ENCODE measurements around the gene STAG2.
"Not testable (repeated sequence)": the region's sequence is repeated elsewhere in the genome, so short reads cannot be mapped to it uniquely, and the experiment has no call there.

The STAG2 gene

GRCh38 chrX:124030520-124030919 lies 69.0 kb downstream of the STAG2 start:
- Histone ChIP-seq H3K4me3 (ENCODE audit: low read depth, low read length) (no peak overlapping the region), H3K27me3 (ENCODE audit: control insufficient read depth, insufficient read depth, low read length) (no peaks in the 10 kb centered on the region), H3K9ac (ENCODE audit: low read depth, low read length) (no peak overlapping the region), H3K4me1 (ENCODE audit: control insufficient read depth, insufficient read depth, low read length) (no peaks in the 10 kb centered on the region), H3K27ac (ENCODE audit: low read depth, low read length) (no peak overlapping the region), H3K36me3 (ENCODE audit: control insufficient read depth, insufficient read depth, low read length) (peaks cover 76% of the 10 kb centered on the region), H3K9me3 (ENCODE audit: control insufficient read depth, insufficient read depth, low read length) (no peaks in the 10 kb centered on the region)

DNA sequence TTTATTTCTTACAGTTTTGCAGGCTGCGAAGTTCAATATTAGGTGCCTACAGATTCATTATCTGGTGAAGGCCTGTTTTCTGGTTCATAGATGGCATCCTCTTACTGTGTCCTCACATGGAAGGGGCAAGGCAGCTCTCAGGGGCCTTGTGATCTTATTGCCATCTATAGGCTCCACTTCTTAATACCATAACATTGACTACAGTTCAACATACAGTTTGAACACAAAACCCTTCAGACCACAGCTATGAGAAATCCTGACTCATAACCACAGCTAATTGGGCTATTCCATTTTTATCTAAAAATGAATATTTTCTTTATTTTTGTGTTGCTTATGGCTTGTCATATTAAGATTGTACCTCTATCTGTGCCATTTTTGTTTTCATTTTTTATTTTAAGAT lies 72.3 kb downstream of the STAG2 start:
- H3K36me3 ChIP-seq (ENCODE audit: control insufficient read depth, insufficient read depth, low read length) = peaks cover 66% of the 10 kb centered on the region
- no peaks in the 10 kb centered on the region for H3K4me1 ChIP-seq (ENCODE audit: control insufficient read depth, insufficient read depth, low read length)
- H3K27ac ChIP-seq (ENCODE audit: low read depth, low read length) = no peak overlapping the region
- H3K4me3 ChIP-seq (ENCODE audit: low read depth, low read length) = no peak overlapping the region
- H3K27me3 ChIP-seq (ENCODE audit: control insufficient read depth, insufficient read depth, low read length) = no peaks in the 10 kb centered on the region
- no peak overlapping the region for H3K9ac ChIP-seq (ENCODE audit: low read depth, low read length)
- no peaks in the 10 kb centered on the region for H3K9me3 ChIP-seq (ENCODE audit: control insufficient read depth, insufficient read depth, low read length)

- H3K36me3 ChIP-seq (ENCODE audit: control insufficient read depth, insufficient read depth, low read length) = peaks cover 66% of the 10 kb centered on the region
- no peaks in the 10 kb centered on the region for H3K27me3 ChIP-seq (ENCODE audit: control insufficient read depth, insufficient read depth, low read length)
- no peak overlapping the region for H3K9ac ChIP-seq (ENCODE audit: low read depth, low read length)
- H3K4me1 ChIP-seq (ENCODE audit: control insufficient read depth, insufficient read depth, low read length) = no peaks in the 10 kb centered on the region
- H3K4me3 ChIP-seq (ENCODE audit: low read depth, low read length) = no peak overlapping the region
- no peak overlapping the region for H3K27ac ChIP-seq (ENCODE audit: low read depth, low read length)
- no peaks in the 10 kb centered on the region for H3K9me3 ChIP-seq (ENCODE audit: control insufficient read depth, insufficient read depth, low read length)
Measured at GRCh38 chrX:124035657-124036056, 74.2 kb downstream of the STAG2 start.

GRCh38 chrX:124042042-124042441 lies 80.5 kb downstream of the STAG2 start:
- no peak overlapping the region for H3K9ac ChIP-seq (ENCODE audit: low read depth, low read length)
- no peaks in the 10 kb centered on the region for H3K4me1 ChIP-seq (ENCODE audit: control insufficient read depth, insufficient read depth, low read length)
- peaks cover 80% of the 10 kb centered on the region for H3K36me3 ChIP-seq (ENCODE audit: control insufficient read depth, insufficient read depth, low read length)
- H3K9me3 ChIP-seq (ENCODE audit: control insufficient read depth, insufficient read depth, low read length) = no peaks in the 10 kb centered on the region
- no peak overlapping the region for H3K4me3 ChIP-seq (ENCODE audit: low read depth, low read length)
- no peaks in the 10 kb centered on the region for H3K27me3 ChIP-seq (ENCODE audit: control insufficient read depth, insufficient read depth, low read length)
- H3K27ac ChIP-seq (ENCODE audit: low read depth, low read length) = no peak overlapping the region

- no peaks in the 10 kb centered on the region for H3K9me3 ChIP-seq (ENCODE audit: control insufficient read depth, insufficient read depth, low read length)
- no peaks in the 10 kb centered on the region for H3K27me3 ChIP-seq (ENCODE audit: control insufficient read depth, insufficient read depth, low read length)
Measured at GRCh38 chrX:124045109-124045508, 83.6 kb downstream of the STAG2 start.

GRCh38 chrX:124084417-124084816 lies 122.9 kb downstream of the STAG2 start:
- H3K4me1 ChIP-seq (ENCODE audit: control insufficient read depth, insufficient read depth, low read length); H3K4me3 ChIP-seq (ENCODE audit: low read depth, low read length); H3K9me3 ChIP-seq (ENCODE audit: control insufficient read depth, insufficient read depth, low read length); H3K27ac ChIP-seq (ENCODE audit: low read depth, low read length); H3K9ac ChIP-seq (ENCODE audit: low read depth, low read length); H3K27me3 ChIP-seq (ENCODE audit: control insufficient read depth, insufficient read depth, low read length): not testable (repeated sequence)
- H3K36me3 ChIP-seq (ENCODE audit: control insufficient read depth, insufficient read depth, low read length) = peaks cover 95% of the 10 kb centered on the region

More at GRCh38 chrX:124045109-124045508, 83.6 kb downstream of the STAG2 start:
- Histone ChIP-seq H3K4me3 (ENCODE audit: low read depth, low read length) (no peak overlapping the region), H3K27ac (ENCODE audit: low read depth, low read length) (no peak overlapping the region), H3K36me3 (ENCODE audit: control insufficient read depth, insufficient read depth, low read length) (peaks cover 85% of the 10 kb centered on the region), H3K4me1 (ENCODE audit: control insufficient read depth, insufficient read depth, low read length) (no peaks in the 10 kb centered on the region), H3K9ac (ENCODE audit: low read depth, low read length) (no peak overlapping the region)

DNA sequence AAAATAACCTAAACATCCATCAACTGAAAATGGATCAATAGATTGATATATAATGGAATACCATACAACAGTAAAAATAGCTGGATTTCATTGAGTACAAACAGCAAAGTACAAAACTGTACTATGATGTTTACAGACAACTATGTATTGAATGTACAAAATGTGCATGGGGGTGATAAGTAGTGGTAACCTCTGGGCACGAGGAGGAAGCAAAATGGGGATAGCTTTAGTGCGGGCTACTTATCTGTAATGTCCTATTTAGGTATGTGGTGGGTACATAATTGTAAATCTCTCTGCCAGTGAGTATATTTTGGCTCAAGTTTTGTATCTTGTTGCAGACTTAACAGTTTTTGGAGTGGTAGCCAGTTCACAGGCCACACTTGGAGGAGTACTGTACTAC lies 123.6 kb downstream of the STAG2 start:
- H3K27me3 ChIP-seq (ENCODE audit: control insufficient read depth, insufficient read depth, low read length) = no peaks in the 10 kb centered on the region
- no peak overlapping the region for H3K27ac ChIP-seq (ENCODE audit: low read depth, low read length)
- H3K9ac ChIP-seq (ENCODE audit: low read depth, low read length) = no peak overlapping the region
- peaks cover 95% of the 10 kb centered on the region for H3K36me3 ChIP-seq (ENCODE audit: control insufficient read depth, insufficient read depth, low read length)
- H3K9me3 ChIP-seq (ENCODE audit: control insufficient read depth, insufficient read depth, low read length) = no peaks in the 10 kb centered on the region
- no peak overlapping the region for H3K4me3 ChIP-seq (ENCODE audit: low read depth, low read length)
- H3K4me1 ChIP-seq (ENCODE audit: control insufficient read depth, insufficient read depth, low read length) = no peaks in the 10 kb centered on the region

DNA sequence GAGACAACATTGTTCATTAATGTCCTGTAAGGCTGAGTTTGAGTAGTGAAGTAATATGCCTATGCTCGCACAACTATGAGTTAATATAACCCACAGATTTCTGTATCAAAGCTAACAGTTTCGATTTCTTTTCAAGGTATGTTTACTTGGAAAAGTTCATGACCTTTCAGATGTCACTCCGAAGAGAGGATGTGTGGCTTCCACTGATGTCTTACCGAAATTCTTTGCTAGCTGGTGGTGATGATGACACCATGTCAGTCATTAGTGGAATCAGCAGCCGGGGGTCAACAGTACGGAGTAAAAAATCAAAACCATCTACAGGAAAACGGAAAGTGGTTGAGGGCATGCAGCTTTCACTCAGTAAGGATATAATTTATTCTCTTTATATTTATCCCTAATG lies 124.9 kb downstream of the STAG2 start:
- no peak overlapping the region for H3K4me3 ChIP-seq (ENCODE audit: low read depth, low read length)
- H3K27me3 ChIP-seq (ENCODE audit: control insufficient read depth, insufficient read depth, low read length) = no peaks in the 10 kb centered on the region
- H3K9ac ChIP-seq (ENCODE audit: low read depth, low read length) = no peak overlapping the region
- H3K27ac ChIP-seq (ENCODE audit: low read depth, low read length) = no peak overlapping the region
- no peaks in the 10 kb centered on the region for H3K9me3 ChIP-seq (ENCODE audit: control insufficient read depth, insufficient read depth, low read length)
- peaks cover 96% of the 10 kb centered on the region for H3K36me3 ChIP-seq (ENCODE audit: control insufficient read depth, insufficient read depth, low read length)
- no peaks in the 10 kb centered on the region for H3K4me1 ChIP-seq (ENCODE audit: control insufficient read depth, insufficient read depth, low read length)

- Histone ChIP-seq H3K27me3 (ENCODE audit: control insufficient read depth, insufficient read depth, low read length) (no peaks in the 10 kb centered on the region), H3K27ac (ENCODE audit: low read depth, low read length) (no peak overlapping the region), H3K4me3 (ENCODE audit: low read depth, low read length) (no peak overlapping the region), H3K4me1 (ENCODE audit: control insufficient read depth, insufficient read depth, low read length) (no peaks in the 10 kb centered on the region), H3K36me3 (ENCODE audit: control insufficient read depth, insufficient read depth, low read length) (peaks cover 96% of the 10 kb centered on the region), H3K9me3 (ENCODE audit: control insufficient read depth, insufficient read depth, low read length) (no peaks in the 10 kb centered on the region), H3K9ac (ENCODE audit: low read depth, low read length) (no peak overlapping the region)
Measured at GRCh38 chrX:124087000-124087746, 125.7 kb downstream of the STAG2 start.

- Histone ChIP-seq H3K36me3 (ENCODE audit: control insufficient read depth, insufficient read depth, low read length) (peaks cover 91% of the 10 kb centered on the region), H3K9ac (ENCODE audit: low read depth, low read length) (no peak overlapping the region), H3K27me3 (ENCODE audit: control insufficient read depth, insufficient read depth, low read length) (no peaks in the 10 kb centered on the region), H3K27ac (ENCODE audit: low read depth, low read length) (no peak overlapping the region), H3K9me3 (ENCODE audit: control insufficient read depth, insufficient read depth, low read length) (no peaks in the 10 kb centered on the region), H3K4me3 (ENCODE audit: low read depth, low read length) (no peak overlapping the region), H3K4me1 (ENCODE audit: control insufficient read depth, insufficient read depth, low read length) (no peaks in the 10 kb centered on the region)
Measured at GRCh38 chrX:124093222-124093621, 131.7 kb downstream of the STAG2 start.

DNA sequence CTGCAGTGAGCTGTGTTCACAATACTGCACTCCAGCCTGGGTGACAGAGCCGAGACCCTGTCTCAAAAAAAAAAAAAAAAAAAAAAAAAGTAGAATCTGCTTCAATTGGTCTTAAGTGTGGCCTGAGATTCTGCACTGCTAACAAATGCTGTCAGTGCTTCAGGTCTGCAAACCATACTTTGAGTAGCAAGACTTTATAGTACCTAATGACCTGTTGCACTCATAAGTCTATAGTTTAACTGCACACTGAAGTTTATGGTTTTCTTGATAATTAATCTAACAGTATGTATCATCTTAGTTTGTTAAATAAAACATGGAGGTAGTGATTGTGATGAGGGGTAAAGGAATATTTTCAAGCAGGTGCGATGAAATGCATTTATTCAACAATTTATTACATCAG lies 135.6 kb downstream of the STAG2 start:
- H3K4me1 ChIP-seq (ENCODE audit: control insufficient read depth, insufficient read depth, low read length) = no peaks in the 10 kb centered on the region
- H3K9ac ChIP-seq (ENCODE audit: low read depth, low read length) = no peak overlapping the region
- no peak overlapping the region for H3K27ac ChIP-seq (ENCODE audit: low read depth, low read length)
- no peaks in the 10 kb centered on the region for H3K27me3 ChIP-seq (ENCODE audit: control insufficient read depth, insufficient read depth, low read length)
- peaks cover 94% of the 10 kb centered on the region for H3K36me3 ChIP-seq (ENCODE audit: control insufficient read depth, insufficient read depth, low read length)
- H3K9me3 ChIP-seq (ENCODE audit: control insufficient read depth, insufficient read depth, low read length) = no peaks in the 10 kb centered on the region
- no peak overlapping the region for H3K4me3 ChIP-seq (ENCODE audit: low read depth, low read length)

Data from HUES48 (cell line).